Measurements from ENCODE around the gene ABITRAM.
"Not testable (repeated sequence)": the region's sequence is repeated elsewhere in the genome, so short reads cannot be mapped to it uniquely, and the experiment has no call there.

The ABITRAM gene

DNA sequence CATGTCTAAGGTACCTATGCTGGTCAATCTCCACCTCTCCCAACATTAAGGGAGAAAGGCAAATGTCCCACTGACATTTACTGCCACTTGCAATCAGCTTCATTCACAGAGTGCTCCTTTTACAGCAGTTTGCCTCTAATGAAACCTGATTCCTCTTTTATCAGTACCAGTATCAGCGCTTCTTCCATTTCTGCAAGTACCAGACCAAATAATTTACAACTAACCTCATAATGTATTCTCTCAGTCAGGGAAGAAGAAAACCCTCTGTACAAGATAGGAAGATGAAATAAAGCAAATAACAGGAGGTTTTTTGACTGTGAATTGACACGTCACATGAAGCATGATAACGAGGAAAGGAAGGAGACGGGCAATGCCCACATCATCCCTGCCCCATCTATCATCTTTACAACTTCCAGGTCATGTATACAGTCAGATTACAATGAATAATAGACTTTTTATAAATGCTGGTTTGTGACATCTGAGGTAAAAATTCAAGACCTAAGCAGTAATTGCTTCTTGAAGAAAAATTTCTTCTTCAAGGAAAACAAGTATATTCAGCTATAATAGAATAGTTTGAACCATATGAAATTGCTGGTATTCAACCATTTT lies 21.9 kb downstream of the ABITRAM start:
- no peaks in the 10 kb centered on the region for H3K4me1 ChIP-seq (ENCODE audit: control insufficient read depth in 2 of 2, insufficient read depth in 2 of 2, low read length in 2 of 2)
- no peaks in the 10 kb centered on the region for H3K36me3 ChIP-seq (ENCODE audit: control insufficient read depth in 2 of 2, insufficient read depth in 2 of 2, low read length in 2 of 2)
- no peaks in the 10 kb centered on the region for H3K9me3 ChIP-seq (ENCODE audit: control insufficient read depth in 2 of 2, low read length in 2 of 2)
- no peaks in the 10 kb centered on the region for H3K27me3 ChIP-seq (ENCODE audit: control insufficient read depth in 2 of 2, insufficient read depth in 2 of 2, low read length in 2 of 2)
- no peak overlapping the region for H3K27ac ChIP-seq (ENCODE audit: low read depth in 2 of 2, low read length in 2 of 2)
- no peak overlapping the region for H3K9ac ChIP-seq (ENCODE audit: low read depth in 1 of 2, low read length in 2 of 2)
- H3K4me3 ChIP-seq (ENCODE audit: low read length in 2 of 2) = no peak overlapping the region

DNA sequence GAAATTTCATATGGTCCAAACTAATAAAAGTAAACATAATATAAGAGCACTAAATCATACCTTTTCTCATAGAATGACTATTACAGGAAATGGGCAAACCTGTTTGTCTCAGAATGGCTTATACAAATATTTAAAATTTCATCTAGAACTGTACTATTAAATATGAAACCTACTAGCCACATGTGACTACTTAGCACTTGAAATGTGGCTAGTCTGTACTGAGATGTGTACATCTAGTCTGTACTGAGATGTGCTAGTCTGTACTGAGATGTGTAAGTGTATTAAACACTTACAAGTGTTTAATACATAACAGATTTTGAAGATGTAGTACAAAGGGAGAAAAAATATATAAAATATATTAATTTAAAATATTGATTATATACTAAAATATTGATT lies 22.4 kb downstream of the ABITRAM start:
- no peak overlapping the region for H3K27ac ChIP-seq (ENCODE audit: low read depth in 2 of 2, low read length in 2 of 2)

DNA sequence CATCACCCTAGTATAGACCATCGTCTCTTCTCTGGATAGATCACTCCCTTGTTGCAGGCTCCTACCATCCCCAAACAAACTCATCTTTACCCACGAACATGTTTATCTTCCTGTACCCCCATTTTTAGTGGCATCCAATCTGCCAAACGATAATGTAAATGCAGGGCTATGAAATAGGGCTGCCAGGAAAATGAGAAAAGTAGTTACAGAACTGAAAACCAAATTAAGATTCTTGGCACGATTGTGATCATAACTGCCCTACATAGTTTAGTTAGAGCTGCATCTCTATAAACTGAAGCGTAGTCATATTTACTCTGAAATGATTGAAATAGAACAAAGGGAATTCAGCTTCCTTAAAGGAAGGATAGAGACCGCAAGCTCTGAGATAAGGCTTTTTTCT lies 26.1 kb downstream of the ABITRAM start:
- Histone ChIP-seq H3K4me1 (ENCODE audit: control insufficient read depth in 2 of 2, insufficient read depth in 2 of 2, low read length in 2 of 2) (no peaks in the 10 kb centered on the region), H3K27me3 (ENCODE audit: control insufficient read depth in 2 of 2, insufficient read depth in 2 of 2, low read length in 2 of 2) (no peaks in the 10 kb centered on the region), H3K36me3 (ENCODE audit: control insufficient read depth in 2 of 2, insufficient read depth in 2 of 2, low read length in 2 of 2) (no peaks in the 10 kb centered on the region), H3K9ac (ENCODE audit: low read depth in 1 of 2, low read length in 2 of 2) (no peak overlapping the region), H3K4me3 (ENCODE audit: low read length in 2 of 2) (no peak overlapping the region), H3K27ac (ENCODE audit: low read depth in 2 of 2, low read length in 2 of 2) (no peak overlapping the region), H3K9me3 (ENCODE audit: control insufficient read depth in 2 of 2, low read length in 2 of 2) (no peaks in the 10 kb centered on the region)

More for the DNA sequence above, 22.4 kb downstream of the ABITRAM start:
- Histone ChIP-seq H3K36me3 (ENCODE audit: control insufficient read depth in 2 of 2, insufficient read depth in 2 of 2, low read length in 2 of 2) (no peaks in the 10 kb centered on the region), H3K9ac (ENCODE audit: low read depth in 1 of 2, low read length in 2 of 2) (no peak overlapping the region), H3K4me1 (ENCODE audit: control insufficient read depth in 2 of 2, insufficient read depth in 2 of 2, low read length in 2 of 2) (no peaks in the 10 kb centered on the region), H3K27me3 (ENCODE audit: control insufficient read depth in 2 of 2, insufficient read depth in 2 of 2, low read length in 2 of 2) (no peaks in the 10 kb centered on the region), H3K4me3 (ENCODE audit: low read length in 2 of 2) (no peak overlapping the region), H3K9me3 (ENCODE audit: control insufficient read depth in 2 of 2, low read length in 2 of 2) (no peaks in the 10 kb centered on the region)

DNA sequence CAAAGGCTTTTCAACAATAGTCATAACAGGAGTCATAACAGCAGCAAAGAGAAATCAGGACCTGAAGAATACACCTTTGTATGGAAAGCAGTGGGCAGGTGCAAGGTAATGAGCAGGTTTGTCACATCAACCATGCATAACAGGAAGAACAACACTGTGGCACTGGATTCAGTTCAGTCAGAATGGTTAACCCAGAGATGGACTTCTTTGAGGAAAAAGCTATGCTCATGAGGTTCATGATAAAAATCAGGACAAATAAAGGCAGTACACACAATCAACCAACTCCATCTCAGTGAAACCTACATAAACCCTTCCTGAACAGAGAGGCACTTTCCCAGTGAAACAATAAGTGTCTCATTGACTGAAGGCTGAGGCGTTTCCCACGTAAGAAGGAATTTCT lies 27.0 kb downstream of the ABITRAM start:
- no peaks in the 10 kb centered on the region for H3K36me3 ChIP-seq (ENCODE audit: control insufficient read depth in 2 of 2, insufficient read depth in 2 of 2, low read length in 2 of 2)
- no peaks in the 10 kb centered on the region for H3K27me3 ChIP-seq (ENCODE audit: control insufficient read depth in 2 of 2, insufficient read depth in 2 of 2, low read length in 2 of 2)
- no peak overlapping the region for H3K4me3 ChIP-seq (ENCODE audit: low read length in 2 of 2)
- H3K27ac ChIP-seq (ENCODE audit: low read depth in 2 of 2, low read length in 2 of 2) = no peak overlapping the region
- H3K9me3 ChIP-seq (ENCODE audit: control insufficient read depth in 2 of 2, low read length in 2 of 2) = no peaks in the 10 kb centered on the region
- H3K9ac ChIP-seq (ENCODE audit: low read depth in 1 of 2, low read length in 2 of 2) = no peak overlapping the region
- no peaks in the 10 kb centered on the region for H3K4me1 ChIP-seq (ENCODE audit: control insufficient read depth in 2 of 2, insufficient read depth in 2 of 2, low read length in 2 of 2)

DNA sequence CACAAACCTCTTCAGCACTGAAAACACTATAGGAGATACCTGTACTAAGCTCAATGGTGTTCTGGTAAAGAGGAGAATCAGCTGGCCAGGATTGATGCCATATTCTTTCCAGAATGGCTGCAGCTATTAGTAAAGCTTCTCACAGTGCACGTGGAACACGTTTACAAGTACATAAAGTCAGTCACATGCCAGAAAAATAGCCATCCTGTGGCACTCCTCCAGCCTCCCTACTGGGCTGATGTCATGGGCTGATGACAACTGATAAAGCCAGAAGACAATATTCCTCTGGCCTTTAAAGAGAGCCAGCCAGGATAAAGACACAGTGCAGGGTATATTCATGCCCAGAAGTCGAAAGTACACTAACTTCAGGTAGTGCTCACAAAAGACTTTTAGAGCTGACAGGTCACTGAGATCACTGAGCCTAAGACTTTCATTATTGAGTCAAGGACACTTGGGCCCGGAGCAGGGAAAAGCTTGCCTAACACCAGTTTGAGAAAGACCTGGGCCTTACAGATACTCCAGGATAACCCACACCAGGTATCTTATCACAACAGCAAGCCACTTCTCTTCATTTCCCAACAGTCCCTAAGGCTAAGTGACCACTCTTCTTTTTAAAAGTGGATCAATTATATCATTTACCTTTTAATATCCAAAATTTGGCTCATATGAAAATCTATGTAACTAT lies 29.4 kb downstream of the ABITRAM start:
- Histone ChIP-seq H3K36me3 (ENCODE audit: control insufficient read depth in 2 of 2, insufficient read depth in 2 of 2, low read length in 2 of 2) (no peaks in the 10 kb centered on the region), H3K4me3 (ENCODE audit: low read length in 2 of 2) (no peak overlapping the region), H3K27me3 (ENCODE audit: control insufficient read depth in 2 of 2, insufficient read depth in 2 of 2, low read length in 2 of 2) (no peaks in the 10 kb centered on the region), H3K9ac (ENCODE audit: low read depth in 1 of 2, low read length in 2 of 2) (no peak overlapping the region), H3K9me3 (ENCODE audit: control insufficient read depth in 2 of 2, low read length in 2 of 2) (no peaks in the 10 kb centered on the region), H3K4me1 (ENCODE audit: control insufficient read depth in 2 of 2, insufficient read depth in 2 of 2, low read length in 2 of 2) (no peaks in the 10 kb centered on the region), H3K27ac (ENCODE audit: low read depth in 2 of 2, low read length in 2 of 2) (no peak overlapping the region)

DNA sequence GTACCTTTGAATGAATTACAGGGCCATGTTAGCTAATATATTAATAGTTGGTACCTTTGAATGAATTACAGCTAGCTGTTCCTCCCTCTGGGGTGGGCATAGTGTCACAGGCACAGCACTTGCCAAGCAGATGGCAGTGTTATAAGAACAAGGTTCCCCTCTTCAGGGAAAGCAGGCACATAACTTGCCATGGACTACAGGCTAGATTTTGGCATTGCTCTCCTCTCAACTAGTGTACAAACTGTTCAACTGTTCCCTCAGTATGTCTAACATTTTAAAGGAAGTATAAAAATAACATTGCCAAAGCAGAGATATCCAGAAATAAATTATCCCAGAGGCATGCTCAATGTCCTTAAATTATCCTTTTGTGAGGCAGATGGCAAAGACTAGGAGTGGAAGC lies 33.7 kb downstream of the ABITRAM start:
- Histone ChIP-seq H3K9ac (ENCODE audit: low read depth in 1 of 2, low read length in 2 of 2) (no peak overlapping the region), H3K27ac (ENCODE audit: low read depth in 2 of 2, low read length in 2 of 2) (no peak overlapping the region), H3K4me1 (ENCODE audit: control insufficient read depth in 2 of 2, insufficient read depth in 2 of 2, low read length in 2 of 2) (no peaks in the 10 kb centered on the region), H3K36me3 (ENCODE audit: control insufficient read depth in 2 of 2, insufficient read depth in 2 of 2, low read length in 2 of 2) (no peaks in the 10 kb centered on the region), H3K4me3 (ENCODE audit: low read length in 2 of 2) (no peak overlapping the region), H3K9me3 (ENCODE audit: control insufficient read depth in 2 of 2, low read length in 2 of 2) (no peaks in the 10 kb centered on the region), H3K27me3 (ENCODE audit: control insufficient read depth in 2 of 2, insufficient read depth in 2 of 2, low read length in 2 of 2) (no peaks in the 10 kb centered on the region)

DNA sequence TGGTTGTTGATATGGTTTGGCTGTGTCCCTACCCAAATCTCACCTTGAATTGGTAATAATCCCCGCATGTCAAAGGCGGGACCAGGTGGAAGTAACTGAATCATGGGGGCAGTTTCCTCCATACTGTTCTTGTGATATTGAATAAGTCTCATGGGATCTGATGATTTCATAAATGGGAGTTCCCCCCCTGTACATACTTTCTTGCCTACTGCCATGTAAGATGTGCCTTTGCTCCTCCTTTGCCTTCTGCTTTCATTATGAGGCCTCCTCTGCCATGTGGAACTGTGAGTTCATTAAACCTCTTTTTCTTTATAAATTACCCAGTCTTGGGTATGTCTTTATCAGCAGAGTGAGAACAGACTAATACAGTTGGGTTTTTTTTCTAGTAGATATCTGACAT lies 37.2 kb downstream of the ABITRAM start:
- not testable (repeated sequence) for H3K27ac ChIP-seq (ENCODE audit: low read depth in 2 of 2, low read length in 2 of 2); H3K9me3 ChIP-seq (ENCODE audit: control insufficient read depth in 2 of 2, low read length in 2 of 2); H3K27me3 ChIP-seq (ENCODE audit: control insufficient read depth in 2 of 2, insufficient read depth in 2 of 2, low read length in 2 of 2); H3K4me3 ChIP-seq (ENCODE audit: low read length in 2 of 2); H3K36me3 ChIP-seq (ENCODE audit: control insufficient read depth in 2 of 2, insufficient read depth in 2 of 2, low read length in 2 of 2); H3K4me1 ChIP-seq (ENCODE audit: control insufficient read depth in 2 of 2, insufficient read depth in 2 of 2, low read length in 2 of 2); H3K9ac ChIP-seq (ENCODE audit: low read depth in 1 of 2, low read length in 2 of 2)

DNA sequence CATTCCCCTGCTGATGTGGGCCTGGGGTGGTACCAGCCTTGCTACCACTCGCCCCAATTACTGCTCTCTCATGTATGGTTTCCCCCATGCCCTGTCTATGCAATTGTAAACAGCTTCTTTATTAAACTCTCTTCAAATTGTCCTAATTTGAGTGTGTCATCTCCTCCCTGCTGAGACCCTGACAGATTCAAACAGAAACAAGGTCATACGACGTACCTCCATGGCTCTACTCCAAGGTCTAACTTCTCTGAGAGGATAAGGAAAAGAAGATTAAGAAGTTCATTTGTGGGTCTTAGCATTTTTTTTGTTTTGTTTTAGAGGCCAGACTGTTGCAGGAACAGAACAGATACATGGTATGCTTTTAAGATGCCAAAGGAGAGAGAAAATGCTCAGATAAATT lies 38.0 kb downstream of the ABITRAM start:
- Histone ChIP-seq H3K27ac (ENCODE audit: low read depth in 2 of 2, low read length in 2 of 2) (no peak overlapping the region), H3K4me1 (ENCODE audit: control insufficient read depth in 2 of 2, insufficient read depth in 2 of 2, low read length in 2 of 2) (no peaks in the 10 kb centered on the region), H3K9me3 (ENCODE audit: control insufficient read depth in 2 of 2, low read length in 2 of 2) (no peaks in the 10 kb centered on the region), H3K4me3 (ENCODE audit: low read length in 2 of 2) (no peak overlapping the region), H3K36me3 (ENCODE audit: control insufficient read depth in 2 of 2, insufficient read depth in 2 of 2, low read length in 2 of 2) (no peaks in the 10 kb centered on the region), H3K9ac (ENCODE audit: low read depth in 1 of 2, low read length in 2 of 2) (no peak overlapping the region), H3K27me3 (ENCODE audit: control insufficient read depth in 2 of 2, insufficient read depth in 2 of 2, low read length in 2 of 2) (no peaks in the 10 kb centered on the region)

DNA sequence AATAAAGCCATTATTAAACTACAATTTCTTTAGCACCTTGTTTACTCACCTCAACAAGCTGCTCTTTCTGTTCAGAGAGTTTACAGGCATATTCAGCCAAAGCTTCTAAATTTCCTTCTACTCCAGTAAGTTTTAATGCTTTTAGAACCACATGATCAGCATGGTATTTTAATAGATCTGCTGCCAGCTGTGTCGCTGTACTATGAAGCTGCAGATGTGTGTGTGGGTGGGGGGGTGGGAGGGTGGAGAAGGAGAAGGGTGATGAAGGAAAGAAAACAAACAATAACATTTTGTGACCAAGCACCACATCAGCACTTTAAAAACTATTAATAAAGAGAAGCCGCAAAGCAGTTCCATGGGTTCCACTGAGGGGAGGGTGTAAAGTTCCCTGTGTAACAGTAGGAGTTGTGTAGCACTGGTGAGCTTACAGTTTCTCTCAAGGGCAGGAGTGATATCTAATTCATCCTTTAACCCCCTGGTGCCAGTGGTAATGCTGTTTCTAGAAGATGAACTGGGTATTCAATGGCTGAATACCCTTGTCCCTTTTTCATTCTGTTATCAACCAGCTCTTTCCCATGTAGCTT lies 38.5 kb downstream of the ABITRAM start:
- Histone ChIP-seq H3K36me3 (ENCODE audit: control insufficient read depth in 2 of 2, insufficient read depth in 2 of 2, low read length in 2 of 2) (no peaks in the 10 kb centered on the region), H3K27ac (ENCODE audit: low read depth in 2 of 2, low read length in 2 of 2) (no peak overlapping the region), H3K4me1 (ENCODE audit: control insufficient read depth in 2 of 2, insufficient read depth in 2 of 2, low read length in 2 of 2) (no peaks in the 10 kb centered on the region), H3K9ac (ENCODE audit: low read depth in 1 of 2, low read length in 2 of 2) (no peak overlapping the region), H3K4me3 (ENCODE audit: low read length in 2 of 2) (no peak overlapping the region), H3K27me3 (ENCODE audit: control insufficient read depth in 2 of 2, insufficient read depth in 2 of 2, low read length in 2 of 2) (no peaks in the 10 kb centered on the region), H3K9me3 (ENCODE audit: control insufficient read depth in 2 of 2, low read length in 2 of 2) (no peaks in the 10 kb centered on the region)

DNA sequence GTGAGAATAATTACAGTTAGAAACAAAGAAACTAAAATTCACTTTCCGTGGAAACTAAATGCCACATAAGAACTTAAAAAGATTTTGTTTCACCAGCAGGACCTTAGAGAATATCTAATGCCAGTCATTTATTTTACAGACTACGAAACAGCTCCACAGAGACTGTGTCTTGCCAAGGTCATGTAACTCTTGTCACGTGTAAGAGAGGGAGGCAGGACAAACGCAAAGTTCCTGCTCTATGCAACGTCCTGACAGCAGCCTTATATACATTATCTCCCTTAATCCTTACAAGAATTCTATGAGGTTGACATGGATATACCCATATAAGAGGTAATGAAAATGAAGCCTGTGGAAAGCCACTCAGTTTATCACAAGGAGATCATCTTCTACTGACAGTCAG lies 39.7 kb downstream of the ABITRAM start:
- no peaks in the 10 kb centered on the region for H3K27me3 ChIP-seq (ENCODE audit: control insufficient read depth in 2 of 2, insufficient read depth in 2 of 2, low read length in 2 of 2)
- no peaks in the 10 kb centered on the region for H3K36me3 ChIP-seq (ENCODE audit: control insufficient read depth in 2 of 2, insufficient read depth in 2 of 2, low read length in 2 of 2)
- no peaks in the 10 kb centered on the region for H3K9me3 ChIP-seq (ENCODE audit: control insufficient read depth in 2 of 2, low read length in 2 of 2)
- H3K9ac ChIP-seq (ENCODE audit: low read depth in 1 of 2, low read length in 2 of 2) = no peak overlapping the region
- no peaks in the 10 kb centered on the region for H3K4me1 ChIP-seq (ENCODE audit: control insufficient read depth in 2 of 2, insufficient read depth in 2 of 2, low read length in 2 of 2)
- H3K4me3 ChIP-seq (ENCODE audit: low read length in 2 of 2) = no peak overlapping the region
- H3K27ac ChIP-seq (ENCODE audit: low read depth in 2 of 2, low read length in 2 of 2) = no peak overlapping the region
